ENCODE measurements around the gene DTL.
"Not testable (repeated sequence)": the region's sequence is repeated elsewhere in the genome, so short reads cannot be mapped to it uniquely, and the experiment has no call there.

DTL gene

GRCh38 chr1:212035123-212035834, at the start of gene DTL, which contains the start of gene INTS7:
DTL (plus strand) TSS chr1:212035748; CDS start chr1:212035891, 143 bp downstream.
INTS7 (minus strand) TSS chr1:212035557; CDS start chr1:212035437, 120 bp downstream.
- DNase-seq: peak; percentile 99

GRCh38 chr1:211986628-211987254, 48.8 kb upstream of the DTL start:
- DNase-seq: no peak

- no peak for DNase-seq
Measured at GRCh38 chr1:211991695-211992094, 43.9 kb upstream of the DTL start.

GRCh38 chr1:211997426-211997825, 38.1 kb upstream of the DTL start:
- not testable (repeated sequence) for DNase-seq

DNA sequence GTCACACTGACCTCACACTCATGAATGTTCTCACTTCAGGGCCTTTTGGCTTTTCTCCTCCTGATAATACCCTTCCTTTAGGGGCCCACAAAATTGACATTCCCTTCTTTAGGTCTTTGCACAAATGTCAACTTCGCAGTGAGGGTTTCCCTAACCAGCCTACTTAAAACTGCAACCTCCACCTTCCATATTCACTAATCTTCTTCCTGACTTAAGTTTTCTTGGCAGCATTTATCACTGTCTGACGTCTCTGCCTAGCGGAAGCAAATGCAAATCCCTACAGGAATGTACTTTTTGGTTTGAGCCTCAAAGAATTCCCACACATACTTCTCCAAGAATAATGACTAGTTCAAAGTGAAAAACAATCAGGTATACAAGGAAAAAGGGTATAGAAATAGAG, 33.0 kb upstream of the DTL start:
- no peak for DNase-seq

DNA sequence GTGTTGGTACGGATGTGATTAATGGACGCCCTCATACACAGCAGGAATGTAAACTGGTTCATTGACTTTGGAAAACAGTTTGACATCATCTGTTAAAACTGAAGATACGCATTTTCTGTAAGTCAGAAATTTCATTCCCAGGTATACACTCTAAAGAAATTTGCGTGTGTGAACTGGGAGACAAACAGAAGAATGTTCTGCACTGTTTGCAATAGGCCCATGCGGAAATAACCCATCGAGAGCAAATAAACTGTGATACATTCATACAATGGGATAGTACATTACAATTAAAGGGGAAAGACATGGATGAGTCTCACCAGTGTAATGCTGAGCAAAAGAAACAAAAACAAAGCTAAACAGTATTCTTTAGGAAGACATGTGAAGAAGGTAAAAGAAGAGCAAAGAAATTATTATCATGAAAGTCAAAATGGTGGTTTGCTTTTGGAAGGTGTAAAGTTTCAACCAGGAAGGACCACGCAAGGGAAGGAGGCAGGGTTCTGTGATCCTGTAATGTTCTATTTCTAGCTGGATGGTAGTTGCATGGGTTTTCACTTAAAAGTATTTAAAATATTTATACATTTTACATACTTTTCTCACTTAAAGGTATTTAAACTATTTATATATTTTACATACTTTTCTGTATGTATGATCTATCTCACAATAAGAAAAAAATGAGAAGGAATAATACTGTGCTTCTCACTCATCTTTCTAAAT, 30.5 kb upstream of the DTL start:
- DNase-seq: no peak

DNA sequence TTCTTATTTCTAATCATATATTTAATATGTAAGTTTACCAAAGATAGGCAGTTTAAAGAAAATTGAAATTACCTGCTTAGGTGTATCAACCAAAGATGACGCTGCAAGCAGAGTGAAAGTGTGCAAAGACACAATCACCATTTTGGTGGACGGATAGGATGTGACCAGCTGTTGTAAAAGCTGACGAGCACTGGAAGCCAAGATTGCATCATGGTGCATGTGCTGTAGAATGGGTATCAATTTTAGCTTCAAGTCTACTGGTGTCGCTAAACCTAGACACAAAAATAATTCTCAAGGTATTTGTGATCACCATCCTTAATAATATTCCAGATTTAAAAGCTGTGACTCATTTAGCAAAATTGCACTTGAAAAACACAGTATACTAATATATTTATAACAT, 28.4 kb upstream of the DTL start:
- no peak for DNase-seq

- DNase-seq: no peak
Measured at GRCh38 chr1:212007886-212008285, 27.7 kb upstream of the DTL start.

- DNase-seq: no peak
Measured at GRCh38 chr1:212009561-212009960, 26.0 kb upstream of the DTL start.

DNA sequence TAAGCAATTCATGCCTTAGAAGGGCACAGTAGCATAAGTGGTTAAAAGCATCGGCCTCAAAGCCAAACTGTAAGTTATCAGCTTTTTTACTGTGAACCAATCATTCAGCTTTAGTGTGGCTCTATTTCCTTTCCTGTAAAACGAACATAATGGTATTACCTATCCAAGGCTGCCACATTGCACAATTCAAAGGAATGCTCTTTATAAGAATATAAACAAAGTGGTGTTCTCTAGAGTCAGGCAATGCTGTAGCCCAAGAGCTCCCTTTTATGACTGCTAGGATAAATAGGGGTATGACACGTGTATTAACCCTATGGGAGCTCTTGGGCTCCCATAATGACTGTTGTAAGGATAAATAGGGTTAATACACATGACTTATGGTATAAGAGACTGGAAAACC, 25.5 kb upstream of the DTL start:
- DNase-seq: no peak

GRCh38 chr1:212012034-212012740, 23.4 kb upstream of the DTL start:
- DNase-seq: peak; percentile 73

DNA sequence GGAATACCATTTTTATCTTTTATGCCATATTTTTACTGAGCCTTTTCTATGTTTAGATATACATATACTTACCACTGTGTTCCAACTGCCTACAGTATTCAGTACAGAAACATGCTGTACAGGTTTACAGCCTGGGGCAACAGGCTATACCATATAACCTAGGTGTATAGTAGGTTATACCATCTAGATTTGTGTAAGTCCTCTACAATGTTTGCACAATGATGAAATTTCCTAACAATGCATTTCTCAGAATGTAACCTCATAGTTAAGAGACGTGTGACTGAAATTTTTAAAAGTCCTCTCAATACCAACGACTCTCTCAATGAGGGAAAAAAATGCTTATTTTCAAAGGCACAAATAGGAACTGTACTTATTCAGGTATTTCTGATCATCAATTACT, 21.9 kb upstream of the DTL start:
- no peak for DNase-seq

- no peak for DNase-seq
Measured at GRCh38 chr1:212020975-212021374, 14.6 kb upstream of the DTL start.

DNA sequence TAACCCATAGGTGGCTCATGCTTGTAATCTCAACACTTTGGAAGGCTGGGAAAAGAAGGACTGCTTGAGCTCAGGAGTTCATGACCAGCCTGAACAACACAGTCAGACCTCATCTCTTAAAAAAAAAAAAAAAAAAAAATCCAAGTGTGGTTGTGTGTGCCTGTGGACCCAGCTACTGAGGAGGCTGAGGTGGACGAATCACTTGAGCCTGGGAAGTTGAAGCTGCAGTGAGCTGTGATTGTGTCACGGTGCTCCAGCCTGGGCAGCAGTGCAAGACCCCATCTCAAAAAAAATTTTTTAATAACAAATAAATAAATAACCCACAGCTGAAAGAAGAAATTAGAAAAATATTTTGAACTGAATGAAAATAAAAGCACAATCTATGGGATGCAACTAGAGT, 14.0 kb upstream of the DTL start:
- DNase-seq: no peak

DNA sequence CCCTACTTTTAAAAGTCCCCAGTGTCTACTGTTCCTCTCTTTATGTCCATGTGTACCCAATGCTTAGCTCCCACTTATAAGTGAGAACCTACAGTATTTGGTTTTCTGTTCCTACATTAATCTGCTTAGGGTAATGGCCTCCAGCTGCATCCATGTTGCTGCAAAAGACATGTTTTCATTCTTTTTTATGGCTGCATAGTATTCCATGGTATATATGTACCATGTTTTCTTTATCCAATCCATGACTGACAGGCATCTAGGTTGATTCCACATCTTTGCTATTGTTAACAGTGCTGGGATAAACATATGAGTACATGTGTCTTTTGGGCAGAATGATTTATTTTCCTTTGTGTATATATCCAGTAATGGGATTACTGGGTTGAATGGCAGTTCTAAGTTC, 12.6 kb upstream of the DTL start:
- DNase-seq: not testable (repeated sequence)

DNA sequence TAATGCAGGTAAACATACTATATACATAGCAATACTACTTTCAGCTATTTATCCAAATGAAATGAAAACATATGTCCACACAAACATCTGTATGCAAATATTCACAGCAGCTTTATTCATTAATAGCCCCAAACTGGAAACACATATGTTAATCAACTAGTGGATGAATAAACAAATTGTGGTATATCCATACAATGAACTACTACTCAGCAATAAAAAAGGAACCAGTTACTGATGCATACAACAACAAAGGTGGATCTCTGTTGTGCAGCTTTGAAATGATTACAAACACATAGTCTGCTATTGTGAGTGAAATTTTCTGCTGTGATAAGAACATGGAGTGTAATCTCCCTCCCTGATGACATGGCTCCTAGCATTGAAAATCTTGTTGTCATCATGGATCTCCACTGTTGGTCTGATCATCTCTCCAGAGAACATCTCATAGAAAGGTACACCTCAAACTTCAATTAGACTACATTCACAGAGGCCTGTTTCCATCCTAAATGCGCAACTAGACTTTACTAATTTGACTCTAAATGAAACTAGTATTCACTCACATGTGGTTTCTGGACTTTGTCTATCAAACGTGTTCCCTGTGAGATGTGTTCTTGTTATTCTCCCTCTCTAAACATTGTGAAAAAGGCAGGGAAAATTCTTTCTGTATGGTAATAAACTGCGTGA, 10.9 kb upstream of the DTL start:
- DNase-seq: no peak

DNA sequence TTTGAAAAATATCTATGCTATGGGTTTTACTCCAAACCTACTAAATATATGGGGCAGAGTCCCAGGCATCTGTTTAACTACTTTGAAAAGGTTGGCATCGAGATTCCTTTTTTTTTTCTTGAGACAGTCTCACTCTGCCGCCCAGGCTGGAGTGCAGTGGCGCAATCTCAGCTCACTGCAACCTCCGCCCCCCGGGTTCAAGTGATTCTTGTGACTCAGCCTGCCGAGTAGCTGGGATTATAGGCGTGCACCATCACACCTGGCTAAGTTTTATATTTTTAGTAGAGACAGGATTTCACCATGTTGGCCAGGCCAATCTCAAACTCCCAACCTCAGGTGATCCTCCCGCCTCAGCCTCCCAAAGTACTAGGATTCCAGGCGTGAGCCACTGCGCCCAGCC, 7.8 kb upstream of the DTL start:
- not testable (repeated sequence) for DNase-seq

- DNase-seq: no peak
Measured at GRCh38 chr1:212030936-212031528, 4.5 kb upstream of the DTL start.

- DNase-seq: no peak
Measured at GRCh38 chr1:212034516-212035122, 929 bp upstream of the DTL start.

DNA sequence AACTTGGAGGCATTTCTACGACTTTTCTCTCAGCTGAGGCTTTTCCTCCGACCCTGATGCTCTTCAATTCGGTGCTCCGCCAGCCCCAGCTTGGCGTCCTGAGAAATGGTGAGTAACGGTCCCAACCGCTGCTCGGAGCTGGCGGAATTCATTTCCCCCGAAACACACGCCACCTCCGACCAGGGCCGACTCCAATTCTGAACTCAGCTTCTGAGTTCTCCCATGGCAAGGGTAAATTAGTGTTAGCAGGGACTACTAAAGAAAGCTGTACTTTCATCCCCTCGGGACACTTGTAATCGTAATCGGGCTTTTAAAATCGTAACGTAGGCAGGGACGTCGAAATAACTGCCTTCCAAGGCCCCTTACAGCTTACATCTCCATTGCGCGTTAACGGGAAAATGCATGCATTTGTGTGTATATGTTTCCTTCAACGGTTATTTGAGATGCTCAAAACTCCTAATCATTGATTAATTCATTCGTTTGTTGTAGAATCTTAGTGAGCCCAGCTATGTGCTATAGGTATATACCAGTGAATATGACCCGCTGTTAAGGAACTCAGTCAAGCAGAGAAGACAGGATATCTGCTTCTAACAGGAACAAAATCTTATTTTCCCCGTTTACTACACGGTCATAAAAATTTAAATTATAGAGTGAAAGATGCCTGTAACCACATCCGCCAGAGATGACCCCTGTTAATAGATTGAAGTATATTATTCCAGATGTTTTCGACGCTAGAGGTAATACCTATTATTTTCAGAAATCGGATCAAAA, 472 bp downstream of the DTL start:
- DNase-seq: no peak

- DNase-seq: peak; percentile 32
Measured at GRCh38 chr1:212037900-212038299, 2.4 kb downstream of the DTL start.
